SK-N-SH (cell line): ENCODE measurements around the gene TCP1. TPM values are rescaled to one million over a fixed set of nuclear protein-coding genes. Genes with fewer than 3 reads are reported as not detected.

Source experiments
- CTCF ChIA-PET: fragments of 300-600, 350-600 bp; formaldehyde crosslinking; extraction: SDS; loops from one replicate; lab custom pipeline; 2021; lab: Yijun Ruan, JAX
- POLR2A ChIA-PET: fragments of 350-600 bp; sonication (Branson Sonifier 250); formaldehyde crosslinking; extraction: SDS; loops from one replicate; lab custom pipeline; 2020; ENCODE audit warnings: antibody characterized with exemption, inconsistent platforms; lab: Yijun Ruan, JAX
- DNase-seq: peaks from one replicate; pipeline ENCODE4 v3.0.0; 2012
- H2AFZ ChIP-seq: fragments of 200-600 bp; sonication (generic); 2 replicates; pipeline ENCODE4 v1.8.1; 2016; ENCODE audit warnings: antibody characterized with exemption, mild to moderate bottlenecking, low read depth
- H3F3A ChIP-seq: fragments of 200-600 bp; sonication (generic); replicated peaks from 2 replicates; pipeline ENCODE3; 2016; ENCODE audit warnings: antibody characterized with exemption, mild to moderate bottlenecking; ENCODE audit not compliant: insufficient read depth
- H3K27ac ChIP-seq, 2 experiments: fragments of 200-500 bp in 1 of 2; fragments of 200-600 bp in 1 of 2; sonication (Bioruptor generic) in 1 of 2; sonication (generic), shearing (Covaris generic) in 1 of 2; 2 replicates each; pipeline versions ENCODE4 v1.5.1 to v1.6.1; 2014 to 2016; ENCODE audit warnings: low read depth in 2 of 2, inconsistent platforms in 1 of 2, low read length in 1 of 2, mild to moderate bottlenecking in 1 of 2, mixed read lengths in 1 of 2
- H3K27me3 ChIP-seq: fragments of 200-600 bp; sonication (generic), shearing (Covaris generic); 2 replicates; pipeline ENCODE4 v1.6.1; 2016; ENCODE audit warnings: mixed run types; ENCODE audit not compliant: insufficient read depth
- H3K36me3 ChIP-seq, 2 experiments: fragments of 200-500 bp in 1 of 2; fragments of 200-600 bp in 1 of 2; sonication (Bioruptor generic) in 1 of 2; sonication (generic) in 1 of 2; replicated peaks in 1 of 2; 2 replicates each; pipeline versions ENCODE3 to v1.5.1; 2014 to 2016; ENCODE audit warnings: low read length in 1 of 2, mild to moderate bottlenecking in 1 of 2; ENCODE audit not compliant: insufficient read depth in 2 of 2, control insufficient read depth in 1 of 2
- H3K4me1 ChIP-seq, 2 experiments: fragments of 200-500 bp in 1 of 2; fragments of 200-600 bp in 1 of 2; sonication (Bioruptor generic) in 1 of 2; sonication (generic), shearing (Covaris generic) in 1 of 2; 2 replicates each; pipeline versions ENCODE4 v1.5.1 to v1.6.1; 2014 to 2016; ENCODE audit warnings: low read depth in 1 of 2, low read length in 1 of 2, mixed run types in 1 of 2; ENCODE audit not compliant: insufficient read depth in 2 of 2, control insufficient read depth in 1 of 2
- H3K4me2 ChIP-seq: fragments of 200-600 bp; sonication (generic), shearing (Covaris generic); 2 replicates; pipeline ENCODE4 v1.6.1; 2017; ENCODE audit warnings: mixed run types
- H3K4me3 ChIP-seq, 2 experiments: fragments of 200-500 bp in 1 of 2; fragments of 200-600 bp in 1 of 2; sonication (Bioruptor generic) in 1 of 2; sonication (generic), shearing (Covaris generic) in 1 of 2; 2 replicates each; pipeline versions ENCODE4 v1.5.1 to v1.8.1; 2014 to 2016; ENCODE audit warnings: low read depth in 2 of 2, inconsistent platforms in 1 of 2, low read length in 1 of 2, mild to moderate bottlenecking in 1 of 2, mixed read lengths in 1 of 2, moderate library complexity in 1 of 2
- H3K79me2 ChIP-seq: fragments of 200-600 bp; sonication (generic); 2 replicates; pipeline ENCODE4 v1.8.1; 2017; ENCODE audit warnings: mild to moderate bottlenecking; ENCODE audit not compliant: insufficient read depth
- H3K9ac ChIP-seq: fragments of 200-600 bp; sonication (generic); 2 replicates; pipeline ENCODE4 v1.6.1; 2017; ENCODE audit warnings: mixed run types
- H3K9me2 ChIP-seq: fragments of 200-600 bp; sonication (generic); 2 replicates; pipeline ENCODE4 v1.6.1; 2017; ENCODE audit warnings: mixed run types
- H3K9me3 ChIP-seq: fragments of 200-600 bp; sonication (generic); 2 replicates; pipeline ENCODE4 v1.6.1; 2017; ENCODE audit warnings: mixed run types, mild to moderate bottlenecking, moderate library complexity
- H4K20me1 ChIP-seq: fragments of 200-600 bp; sonication (generic); 2 replicates; pipeline ENCODE4 v1.6.1; 2017; ENCODE audit warnings: mild to moderate bottlenecking, mixed run types; ENCODE audit not compliant: insufficient read depth
- CHD2 ChIP-seq: fragments of 150-350 bp; IDR thresholded peaks from 2 replicates; pipeline ENCODE4 v1.6.1; 2018; ENCODE audit warnings: low read length; ENCODE audit not compliant: partially characterized antibody
- CTCF ChIP-seq: fragments of 200-600 bp; sonication (generic); IDR thresholded peaks from 2 replicates; pipeline ENCODE4 v1.6.1; 2017; ENCODE audit warnings: antibody characterized with exemption, mild to moderate bottlenecking, moderate library complexity
- EZH2phosphoT487 ChIP-seq: fragments of 200-600 bp; sonication (generic); IDR thresholded peaks from 2 replicates; pipeline ENCODE4 v1.6.1; 2017; ENCODE audit warnings: low read depth, mixed run types, mild to moderate bottlenecking, antibody characterized with exemption, moderate library complexity, borderline replicate concordance
- FOSL2 ChIP-seq: IDR thresholded peaks from 2 replicates; pipeline ENCODE4 v1.4.0; 2012; ENCODE audit warnings: low read depth, mild to moderate bottlenecking, moderate library complexity, borderline replicate concordance
- FOXJ3 ChIP-seq: sonication (generic); formaldehyde crosslinking; IDR thresholded peaks from 2 replicates; pipeline ENCODE4 v1.5.1; 2020; ENCODE audit warnings: mild to moderate bottlenecking, missing genetic modification reagents
- FOXM1 ChIP-seq: IDR thresholded peaks from 2 replicates; pipeline ENCODE4 v1.4.0; 2012; ENCODE audit warnings: low read depth, mild to moderate bottlenecking
- JUND ChIP-seq: IDR thresholded peaks from 2 replicates; pipeline ENCODE4 v1.4.0; 2012
- MEF2A ChIP-seq: IDR thresholded peaks from 2 replicates; pipeline ENCODE4 v1.4.0; 2012; ENCODE audit warnings: low read depth, borderline replicate concordance
- MXI1 ChIP-seq: IDR thresholded peaks from 2 replicates; pipeline ENCODE4 v1.6.1; 2012; ENCODE audit warnings: mild to moderate bottlenecking, low read depth, low read length, improper control_type of control experiment
- NFIC ChIP-seq: IDR thresholded peaks from 2 replicates; pipeline ENCODE4 v1.4.0; 2012; ENCODE audit warnings: borderline replicate concordance
- PBX3 ChIP-seq: IDR thresholded peaks from 2 replicates; pipeline ENCODE4; 2012
- RCOR1 ChIP-seq: fragments of 150-350 bp; IDR thresholded peaks from 2 replicates; pipeline ENCODE4 v1.6.1; 2017; ENCODE audit warnings: antibody characterized with exemption, low read length
- REST ChIP-seq: IDR thresholded peaks from 2 replicates; pipeline ENCODE4 v1.6.1; 2012; ENCODE audit warnings: mild to moderate bottlenecking, low read depth, low read length, moderate library complexity
- RFX5 ChIP-seq: IDR thresholded peaks from 2 replicates; pipeline ENCODE4 v1.6.1; 2012; ENCODE audit warnings: mild to moderate bottlenecking, improper control_type of control experiment, low read length
- SMC3 ChIP-seq: IDR thresholded peaks from 2 replicates; pipeline ENCODE4 v1.6.1; 2012; ENCODE audit warnings: low read depth, low read length, improper control_type of control experiment
- TEAD4 ChIP-seq: IDR thresholded peaks from 2 replicates; pipeline ENCODE4 v1.4.0; 2012; ENCODE audit warnings: mild to moderate bottlenecking, borderline replicate concordance; ENCODE audit not compliant: insufficient read depth
- USF1 ChIP-seq: IDR thresholded peaks from 2 replicates; pipeline ENCODE4 v1.4.0; 2012; ENCODE audit warnings: low read depth, borderline replicate concordance
- YY1 ChIP-seq: IDR thresholded peaks from 2 replicates; pipeline ENCODE4 v1.4.0; 2012; ENCODE audit warnings: low read depth, mild to moderate bottlenecking
- ZBTB33 ChIP-seq: IDR thresholded peaks from 2 replicates; pipeline ENCODE4 v1.4.0; 2012; ENCODE audit warnings: low read depth, borderline replicate concordance
- WGBS: methylation state at CpG from one replicate; pipeline ENCODE4 v1.1.6; 2017; ENCODE audit warnings: low lambda C conversion rate; 5-methylcytosine and 5-hydroxymethylcytosine counted together
- polyA plus RNA-seq, 3 experiments: library from polyadenylated mRNA; depleted of rRNA; stranded (reverse); fragments of >200 nt; gene quantifications; 2 replicates each; pipeline ENCODE4 v1.2.3, GENCODE V29; 2012

The TCP1 gene
- polyA plus RNA-seq, 1 of the 3 experiments (the other 2 are of a cell fraction) = 154 TPM

GRCh38 chr6:159754401-159754800, 35.0 kb downstream of the TCP1 start:
- H4K20me1 ChIP-seq = no peaks in the 10 kb centered on the region
- CTCF ChIA-PET = no interaction called here
- H2AFZ ChIP-seq = no peak overlapping the region
- H3K4me1 ChIP-seq = no peaks in the 10 kb centered on the region
- DNase-seq = no peak
- H3K27me3 ChIP-seq = no peaks in the 10 kb centered on the region
- TF ChIP-seq RFX5 = no peak
- no peak for TF ChIP-seq YY1
- TF ChIP-seq FOXJ3 (CRISPR knock-in tag) = no peak
- TF ChIP-seq EZH2phosphoT487 = no peak
- TF ChIP-seq MXI1 = no peak
- no peak for TF ChIP-seq RCOR1
- TF ChIP-seq ZBTB33 = no peak
- no peak for TF ChIP-seq SMC3
- no peak for TF ChIP-seq FOXM1
- TF ChIP-seq NFIC = no peak
- no peak for TF ChIP-seq CHD2
- TF ChIP-seq FOSL2 = no peak
- TF ChIP-seq PBX3 = no peak
- TF ChIP-seq CTCF = no peak
- TF ChIP-seq TEAD4 = no peak
- TF ChIP-seq REST = no peak
- TF ChIP-seq JUND = no peak
- TF ChIP-seq MEF2A = no peak
- TF ChIP-seq USF1 = no peak
- TF ChIP-seq, all 33 proteins: peak for 0
- no peak overlapping the region for H3K27ac ChIP-seq
- 97% methylated on average over 2 of the region's 2 CpGs for WGBS
- H3K4me3 ChIP-seq = no peak overlapping the region
- no peaks in the 10 kb centered on the region for H3K9me3 ChIP-seq
- H3F3A ChIP-seq = peaks cover 46% of the 10 kb centered on the region
- H3K79me2 ChIP-seq = peaks cover 60% of the 10 kb centered on the region
- POLR2A ChIA-PET = no interaction called here
- no peaks in the 10 kb centered on the region for H3K9me2 ChIP-seq
- H3K36me3 ChIP-seq = peaks cover 81 to 88% of the 10 kb centered on the region in 2 experiments
- H3K9ac ChIP-seq = no peak overlapping the region
- no peak overlapping the region for H3K4me2 ChIP-seq
